Neural progenitor cell (in vitro differentiated cells): ENCODE measurements around the gene INS. TPM values are rescaled to one million over a fixed set of nuclear protein-coding genes. Genes with fewer than 3 reads are reported as not detected.

Experiments
- DNase-seq: peaks from one replicate; pipeline ENCODE4 v3.0.0-alpha.2; 2016; ENCODE audit warnings: low spot score
- H2AFZ ChIP-seq: fragments of 200-600 bp; sonication (generic); replicated peaks from 2 replicates; pipeline ENCODE4 v1.6.1; 2016; ENCODE audit warnings: antibody characterized with exemption
- H3F3A ChIP-seq: fragments of 200-600 bp; sonication (generic); 2 replicates; pipeline ENCODE4 v1.6.1; 2016; ENCODE audit warnings: antibody characterized with exemption, low read depth
- H3K27ac ChIP-seq: fragments of 200-600 bp; sonication (generic); 2 replicates; pipeline ENCODE4 v1.5.1; 2016; ENCODE audit warnings: mild to moderate bottlenecking
- H3K27me3 ChIP-seq: fragments of 200-600 bp; sonication (generic); 2 replicates; pipeline ENCODE4 v1.6.1; 2016; ENCODE audit warnings: mild to moderate bottlenecking, moderate library complexity
- H3K36me3 ChIP-seq: fragments of 200-600 bp; sonication (generic); 2 replicates; pipeline ENCODE4 v1.5.1; 2016
- H3K4me1 ChIP-seq: fragments of 200-600 bp; sonication (generic); 2 replicates; pipeline ENCODE4 v1.6.1; 2016; ENCODE audit warnings: mixed run types
- H3K4me2 ChIP-seq: fragments of 200-600 bp; sonication (generic); 2 replicates; pipeline ENCODE4 v1.6.1; 2016
- H3K4me3 ChIP-seq: fragments of 200-600 bp; sonication (generic); 2 replicates; pipeline ENCODE4 v1.5.1; 2016
- H3K79me2 ChIP-seq: fragments of 200-600 bp; sonication (generic); 2 replicates; pipeline ENCODE4 v1.6.1; 2016; ENCODE audit warnings: low read depth
- H3K9ac ChIP-seq: fragments of 200-600 bp; sonication (generic); 2 replicates; pipeline ENCODE4 v1.6.1; 2016
- H3K9me3 ChIP-seq: fragments of 200-600 bp; sonication (generic); 2 replicates; pipeline ENCODE4 v1.5.1; 2016; ENCODE audit warnings: low read depth
- H4K20me1 ChIP-seq: fragments of 200-600 bp; sonication (generic); 2 replicates; pipeline ENCODE4 v1.6.1; 2016; ENCODE audit warnings: low read depth
- H3K27ac Mint-ChIP-seq: 3 replicates; pipeline ENCODE4 v1.8.0; 2021; ENCODE audit warnings: mixed read lengths
- H3K27me3 Mint-ChIP-seq: 2 replicates; pipeline ENCODE4 v1.8.0; 2022; ENCODE audit warnings: low read depth, mild to moderate bottlenecking, inconsistent platforms, moderate library complexity, mixed read lengths; ENCODE audit not compliant: insufficient read depth
- H3K36me3 Mint-ChIP-seq: 3 replicates; pipeline ENCODE4 v1.8.0; 2021; ENCODE audit warnings: mixed read lengths
- H3K4me1 Mint-ChIP-seq: 3 replicates; pipeline ENCODE4 v1.8.0; 2021; ENCODE audit warnings: mixed read lengths
- H3K4me3 Mint-ChIP-seq: 3 replicates; pipeline ENCODE4 v1.8.0; 2021; ENCODE audit warnings: mild to moderate bottlenecking, moderate library complexity, mixed read lengths
- H3K9me3 Mint-ChIP-seq: 3 replicates; pipeline ENCODE4 v1.8.0; 2020; ENCODE audit warnings: mixed read lengths
- EZH2 ChIP-seq: fragments of 200-600 bp; sonication (generic); IDR thresholded peaks from 2 replicates; pipeline ENCODE4 v1.6.1; 2017; ENCODE audit warnings: antibody characterized with exemption, mild to moderate bottlenecking, moderate library complexity
- EZH2phosphoT487 ChIP-seq: fragments of 200-600 bp; sonication (generic); IDR thresholded peaks from 2 replicates; pipeline ENCODE4 v1.6.1; 2017; ENCODE audit warnings: antibody characterized with exemption
- total RNA-seq: library from RNA; depleted of rRNA; stranded (reverse); fragments of >200 nt; gene quantifications from 2 replicates; pipeline ENCODE4 v1.2.3, GENCODE V29; 2015; ENCODE audit warnings: low replicate concordance
- TF ChIP-seq, protein P1 (sequence below): fragments of 200-600 bp; sonication (generic); IDR thresholded peaks from 2 replicates; pipeline ENCODE4 v1.5.1; 2017; ENCODE audit warnings: antibody characterized with exemption, mild to moderate bottlenecking

Gene INS
- total RNA-seq, 1 donor from 2014 or later, result not detected

- H3K27me3 ChIP-seq, result no peaks in the 10 kb centered on the region
- H3K36me3 ChIP-seq, result no peaks in the 10 kb centered on the region
- DNase-seq, result no peak
- H3K27me3 Mint-ChIP-seq, result peaks cover 2% of the 10 kb centered on the region
- no peak overlapping the region for H3K4me3 ChIP-seq
- H3K4me1 Mint-ChIP-seq, result no peaks in the 10 kb centered on the region
- H3K27ac Mint-ChIP-seq, result no peak overlapping the region
- no peaks in the 10 kb centered on the region for H3K79me2 ChIP-seq
- no peak overlapping the region for H3K4me3 Mint-ChIP-seq
- H2AFZ ChIP-seq, result no peak overlapping the region
- no peaks in the 10 kb centered on the region for H3K4me1 ChIP-seq
- no peaks in the 10 kb centered on the region for H3K36me3 Mint-ChIP-seq
- H3K4me2 ChIP-seq, result no peak overlapping the region
- H3F3A ChIP-seq, result no peaks in the 10 kb centered on the region
- no peaks in the 10 kb centered on the region for H3K9me3 Mint-ChIP-seq
- H3K27ac ChIP-seq, result no peak overlapping the region
- H3K9me3 ChIP-seq, result no peaks in the 10 kb centered on the region
- TF ChIP-seq EZH2 (no peak), EZH2phosphoT487 (no peak)
- TF ChIP-seq, protein P1, sequence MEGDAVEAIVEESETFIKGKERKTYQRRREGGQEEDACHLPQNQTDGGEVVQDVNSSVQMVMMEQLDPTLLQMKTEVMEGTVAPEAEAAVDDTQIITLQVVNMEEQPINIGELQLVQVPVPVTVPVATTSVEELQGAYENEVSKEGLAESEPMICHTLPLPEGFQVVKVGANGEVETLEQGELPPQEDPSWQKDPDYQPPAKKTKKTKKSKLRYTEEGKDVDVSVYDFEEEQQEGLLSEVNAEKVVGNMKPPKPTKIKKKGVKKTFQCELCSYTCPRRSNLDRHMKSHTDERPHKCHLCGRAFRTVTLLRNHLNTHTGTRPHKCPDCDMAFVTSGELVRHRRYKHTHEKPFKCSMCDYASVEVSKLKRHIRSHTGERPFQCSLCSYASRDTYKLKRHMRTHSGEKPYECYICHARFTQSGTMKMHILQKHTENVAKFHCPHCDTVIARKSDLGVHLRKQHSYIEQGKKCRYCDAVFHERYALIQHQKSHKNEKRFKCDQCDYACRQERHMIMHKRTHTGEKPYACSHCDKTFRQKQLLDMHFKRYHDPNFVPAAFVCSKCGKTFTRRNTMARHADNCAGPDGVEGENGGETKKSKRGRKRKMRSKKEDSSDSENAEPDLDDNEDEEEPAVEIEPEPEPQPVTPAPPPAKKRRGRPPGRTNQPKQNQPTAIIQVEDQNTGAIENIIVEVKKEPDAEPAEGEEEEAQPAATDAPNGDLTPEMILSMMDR, result no peak
- H4K20me1 ChIP-seq, result no peaks in the 10 kb centered on the region
- H3K9ac ChIP-seq, result no peak overlapping the region
Observed at GRCh38 chr11:2159536-2160413, 1.2 kb downstream of the INS start.

DNA sequence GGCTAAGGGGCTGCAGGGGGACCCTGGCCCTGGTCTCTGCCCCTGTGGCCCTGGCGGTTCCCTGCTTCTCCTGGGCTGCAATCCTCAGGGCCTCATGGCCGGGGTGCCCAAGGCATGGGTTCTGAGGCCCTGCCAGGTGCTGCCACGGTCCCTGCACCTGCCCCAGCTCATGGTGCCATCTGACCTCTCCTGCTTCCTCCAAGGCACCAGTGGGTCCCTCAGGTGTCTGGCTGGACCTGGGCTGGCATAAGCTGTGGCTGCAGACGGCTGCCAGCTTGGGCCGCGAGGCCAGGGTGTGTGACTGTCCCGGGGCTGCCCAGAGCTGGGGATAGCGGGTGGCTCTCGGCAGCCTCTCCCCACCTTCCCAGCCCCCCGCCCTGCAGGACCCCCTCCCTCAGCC, 2.0 kb downstream of the INS start:
- no peaks in the 10 kb centered on the region for H3K36me3 ChIP-seq
- no peaks in the 10 kb centered on the region for H3K4me1 ChIP-seq
- no peak overlapping the region for H3K4me3 ChIP-seq
- no peak overlapping the region for H3K27ac ChIP-seq
- Mint-ChIP-seq H3K36me3 (no peaks in the 10 kb centered on the region), H3K9me3 (no peaks in the 10 kb centered on the region), H3K4me3 (no peak overlapping the region), H3K4me1 (no peaks in the 10 kb centered on the region), H3K27ac (no peak overlapping the region), H3K27me3 (peaks cover 3% of the 10 kb centered on the region)
- H3K9me3 ChIP-seq, result no peaks in the 10 kb centered on the region
- H3K4me2 ChIP-seq, result no peak overlapping the region
- no peaks in the 10 kb centered on the region for H4K20me1 ChIP-seq
- H3K9ac ChIP-seq, result no peak overlapping the region
- H3K79me2 ChIP-seq, result no peaks in the 10 kb centered on the region
- DNase-seq, result no peak
- H3K27me3 ChIP-seq, result no peaks in the 10 kb centered on the region
- no peak overlapping the region for H2AFZ ChIP-seq
- TF ChIP-seq EZH2, result no peak
- no peak for TF ChIP-seq EZH2phosphoT487
- TF ChIP-seq, protein P1, result no peak
- no peaks in the 10 kb centered on the region for H3F3A ChIP-seq

GRCh38 chr11:2158296-2158737, 2.7 kb downstream of the INS start:
- Mint-ChIP-seq H3K4me1 (no peaks in the 10 kb centered on the region), H3K36me3 (no peaks in the 10 kb centered on the region), H3K9me3 (no peaks in the 10 kb centered on the region), H3K4me3 (no peak overlapping the region), H3K27me3 (peaks cover 4% of the 10 kb centered on the region), H3K27ac (no peak overlapping the region)
- Histone ChIP-seq H3K4me2 (no peak overlapping the region), H3K27ac (no peak overlapping the region), H3K9me3 (no peaks in the 10 kb centered on the region), H4K20me1 (no peaks in the 10 kb centered on the region), H3K27me3 (no peaks in the 10 kb centered on the region), H3K9ac (no peak overlapping the region), H3K4me1 (no peaks in the 10 kb centered on the region), H3K79me2 (no peaks in the 10 kb centered on the region), H3K36me3 (no peaks in the 10 kb centered on the region), H3F3A (no peaks in the 10 kb centered on the region), H2AFZ (no peak overlapping the region), H3K4me3 (no peak overlapping the region)
- no peak for DNase-seq
- no peak for TF ChIP-seq EZH2phosphoT487
- TF ChIP-seq, protein P1, result no peak
